ENCODE data around the gene QSOX2.

DNA sequence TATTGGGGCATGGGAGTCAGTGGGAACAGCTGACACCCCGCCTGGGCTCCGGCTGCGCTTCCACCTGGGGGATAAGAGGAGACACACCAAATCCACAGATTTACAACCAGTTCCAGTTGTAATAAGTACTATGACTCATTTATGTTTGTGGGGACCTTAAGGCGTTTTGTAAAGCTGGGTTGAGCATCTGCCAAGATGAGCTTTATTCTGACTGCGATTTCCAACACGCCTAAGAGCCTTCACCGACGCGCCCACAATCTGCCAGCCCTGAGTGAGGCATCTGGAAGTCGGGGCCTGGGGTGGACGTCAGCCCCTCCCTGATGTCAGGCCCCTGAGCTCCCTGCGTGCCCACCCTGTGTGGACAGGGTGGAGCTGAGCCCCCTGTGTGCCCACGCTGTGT, 26.3 kb downstream of the QSOX2 start:
- no peak for TF ChIP-seq EGR1 (IDR thresholded peaks at IDR 0.05; ENCODE audit: low read depth in 2 of 2)
- no peak for TF ChIP-seq CTCF (IDR thresholded peaks at IDR 0.05; ENCODE audit: low read depth, low read length, missing input control)
- no peak for TF ChIP-seq RXRA (IDR thresholded peaks at IDR 0.05)
- TF ChIP-seq ZBTB33 (IDR thresholded peaks at IDR 0.05) = no peak
- no peak for TF ChIP-seq TAF1 (conservative IDR thresholded peaks at IDR 0.05)
- TF ChIP-seq FOXA1 (IDR thresholded peaks at IDR 0.05) = no peak

Data from liver (tissue), 3 donors.